Measurements from ENCODE around the gene IZUMO4.

- TF ChIP-seq POU6F1 (CRISPR knock-in tag; IDR thresholded peaks at IDR 0.05; ENCODE audit: borderline replicate concordance, low read depth) (no peak), GLIS3 (CRISPR knock-in tag; IDR thresholded peaks at IDR 0.05) (no peak), ZFP3 (CRISPR knock-in tag; IDR thresholded peaks at IDR 0.05) (no peak), CREB5 (CRISPR knock-in tag; IDR thresholded peaks at IDR 0.05; ENCODE audit: low read depth) (no peak)
Measured at GRCh38 chr19:2100719-2101061, 4.0 kb downstream of the IZUMO4 start.

All from SK-N-SH treated with all-trans-retinoic acid at 6 μM for 48 hours (cell line).